Endodermal cell (in vitro differentiated cells): ENCODE data around the gene MTHFSD. TPM values are rescaled to one million over a fixed set of nuclear protein-coding genes. Genes with fewer than 3 reads are reported as not detected.

Source experiments
- DNase-seq: peaks from one replicate; pipeline ENCODE4 v3.0.0-alpha.2; 2017
- H3K27ac ChIP-seq: 2 replicates; pipeline ENCODE4 v1.5.1; 2013; ENCODE audit warnings: mild to moderate bottlenecking, low read depth, low read length, moderate library complexity
- H3K27me3 ChIP-seq: 2 replicates; pipeline ENCODE4 v1.6.1; 2013; ENCODE audit warnings: mild to moderate bottlenecking, low read length, moderate library complexity; ENCODE audit not compliant: insufficient read depth, control insufficient read depth, poor library complexity, severe bottlenecking
- H3K36me3 ChIP-seq: 2 replicates; pipeline ENCODE4 v1.7.0; 2013; ENCODE audit warnings: mild to moderate bottlenecking, low read length, moderate library complexity; ENCODE audit not compliant: control insufficient read depth, insufficient read depth
- H3K4me1 ChIP-seq: one replicate; pipeline ENCODE4 v1.7.0; 2013; ENCODE audit warnings: low read length; ENCODE audit not compliant: control insufficient read depth, insufficient read depth
- H3K4me3 ChIP-seq: 2 replicates; pipeline ENCODE4 v1.5.1; 2013; ENCODE audit warnings: mild to moderate bottlenecking, low read length, moderate library complexity
- H3K9ac ChIP-seq: 2 replicates; pipeline ENCODE4 v1.6.1; 2013; ENCODE audit warnings: mild to moderate bottlenecking, low read length, moderate library complexity; ENCODE audit not compliant: poor library complexity, severe bottlenecking; ENCODE audit errors: extremely low read depth
- H3K9me3 ChIP-seq: 2 replicates; pipeline ENCODE4 v1.6.1; 2013; ENCODE audit warnings: mild to moderate bottlenecking, low read length, moderate library complexity; ENCODE audit not compliant: control insufficient read depth
- H3K27ac Mint-ChIP-seq: 2 replicates; pipeline ENCODE4 v1.8.0; 2020; ENCODE audit warnings: mixed read lengths
- H3K27me3 Mint-ChIP-seq: 2 replicates; pipeline ENCODE4 v1.8.0; 2021; ENCODE audit warnings: mild to moderate bottlenecking, mixed read lengths; ENCODE audit not compliant: insufficient read depth
- H3K36me3 Mint-ChIP-seq: 2 replicates; pipeline ENCODE4 v1.8.0; 2020; ENCODE audit warnings: low read depth, mixed read lengths
- H3K4me1 Mint-ChIP-seq: 2 replicates; pipeline ENCODE4 v1.8.0; 2020; ENCODE audit warnings: mixed read lengths
- H3K4me3 Mint-ChIP-seq: 2 replicates; pipeline ENCODE4 v1.8.0; 2020; ENCODE audit warnings: mild to moderate bottlenecking, moderate library complexity, mixed read lengths
- H3K9me3 Mint-ChIP-seq: 2 replicates; pipeline ENCODE4 v1.8.0; 2020; ENCODE audit warnings: mild to moderate bottlenecking, mixed read lengths
- CTCF ChIP-seq: fragments of 200-600 bp; sonication (generic); conservative IDR thresholded peaks from 2 replicates; pipeline ENCODE4 v1.5.0; 2021; ENCODE audit warnings: antibody characterized with exemption, mild to moderate bottlenecking
- WGBS, 2 experiments: methylation state at CpG; one replicate each; pipeline versions ENCODE4 v1.1.5 to v1.1.7; 2013; ENCODE audit warnings: missing lambda C conversion rate in 2 of 2, mixed read lengths in 1 of 2; ENCODE audit not compliant: insufficient coverage in 1 of 2, insufficient read length in 1 of 2; 5-methylcytosine and 5-hydroxymethylcytosine counted together
- total RNA-seq, 2 donors: library from RNA; stranded (reverse); fragmentation: NEBNext Ultra II Directional in 1 of 2; extraction: Animal tissue kit (Norgen Biotek cat#: 25700) in 1 of 2; gene quantifications; 2 replicates in 1 of 2; 3 replicates in 1 of 2; pipeline ENCODE4 v1.2.1, GENCODE V29; 2021

The MTHFSD gene
- total RNA-seq, 2 donors from 2014 or later: 15.0 to 25.8 TPM

GRCh38 chr16:86499440-86499786 lies 55.6 kb downstream of the MTHFSD start:
- Histone ChIP-seq H3K9ac (no peak overlapping the region), H3K9me3 (no peaks in the 10 kb centered on the region), H3K36me3 (no peaks in the 10 kb centered on the region), H3K27me3 (peaks cover 100% of the 10 kb centered on the region), H3K27ac (no peak overlapping the region), H3K4me1 (peaks cover 13% of the 10 kb centered on the region), H3K4me3 (no peak overlapping the region)
- H3K36me3 Mint-ChIP-seq: no peaks in the 10 kb centered on the region
- H3K4me3 Mint-ChIP-seq: no peak overlapping the region
- peaks cover 22% of the 10 kb centered on the region for H3K4me1 Mint-ChIP-seq
- H3K27me3 Mint-ChIP-seq: peaks cover 99% of the 10 kb centered on the region
- H3K27ac Mint-ChIP-seq: no peak overlapping the region
- no peak for DNase-seq
- TF ChIP-seq CTCF: no peak
- WGBS, 2 experiments: 0 to 11% methylated on average over 1 to 4 of the region's 4 CpGs
- H3K9me3 Mint-ChIP-seq: no peaks in the 10 kb centered on the region

GRCh38 chr16:86498671-86499439 lies 56.2 kb downstream of the MTHFSD start:
- H3K36me3 Mint-ChIP-seq: no peaks in the 10 kb centered on the region
- peaks cover 24% of the 10 kb centered on the region for H3K4me1 Mint-ChIP-seq
- H3K4me3 ChIP-seq: no peak overlapping the region
- 2% methylated on average over 37 to 61 of the region's 61 CpGs for WGBS, 2 experiments
- H3K9me3 Mint-ChIP-seq: no peaks in the 10 kb centered on the region
- peak; percentile 74 for DNase-seq
- peaks cover 100% of the 10 kb centered on the region for H3K27me3 ChIP-seq
- no peaks in the 10 kb centered on the region for H3K36me3 ChIP-seq
- no peak overlapping the region for H3K27ac Mint-ChIP-seq
- no peak overlapping the region for H3K9ac ChIP-seq
- peak; percentile 5 for TF ChIP-seq CTCF
- no peaks in the 10 kb centered on the region for H3K9me3 ChIP-seq
- H3K4me1 ChIP-seq: peaks cover 13% of the 10 kb centered on the region
- H3K4me3 Mint-ChIP-seq: no peak overlapping the region
- peaks cover 99% of the 10 kb centered on the region for H3K27me3 Mint-ChIP-seq
- H3K27ac ChIP-seq: no peak overlapping the region

GRCh38 chr16:86498155-86498670 lies 56.8 kb downstream of the MTHFSD start:
- H3K27ac Mint-ChIP-seq: no peak overlapping the region
- H3K9me3 ChIP-seq: no peaks in the 10 kb centered on the region
- no peak overlapping the region for H3K9ac ChIP-seq
- no peak overlapping the region for H3K27ac ChIP-seq
- H3K4me3 ChIP-seq: no peak overlapping the region
- peaks cover 100% of the 10 kb centered on the region for H3K27me3 ChIP-seq
- TF ChIP-seq CTCF: peak; percentile 55
- no peaks in the 10 kb centered on the region for H3K36me3 Mint-ChIP-seq
- no peaks in the 10 kb centered on the region for H3K9me3 Mint-ChIP-seq
- H3K27me3 Mint-ChIP-seq: peaks cover 99% of the 10 kb centered on the region
- peaks cover 13% of the 10 kb centered on the region for H3K4me1 ChIP-seq
- peak overlapping the region; percentile 17 for H3K4me3 Mint-ChIP-seq
- H3K36me3 ChIP-seq: no peaks in the 10 kb centered on the region
- peaks cover 24% of the 10 kb centered on the region for H3K4me1 Mint-ChIP-seq
- 3 to 4% methylated on average over 17 to 29 of the region's 29 CpGs for WGBS, 2 experiments
- peak; percentile 80 for DNase-seq
